Measurements from ENCODE around the gene CCSER1. TPM values are rescaled to one million over a fixed set of nuclear protein-coding genes. Genes with fewer than 3 reads are reported as not detected.

Gene CCSER1
- total and polyA plus RNA-seq, 4 donors, result 0.61 to 23.0 (median 3.8) TPM

GRCh38 chr4:90209922-90210321 is 82.7 kb downstream of the CCSER1 start:
- no peaks in the 10 kb centered on the region for H3K27me3 ChIP-seq (ENCODE audit: control insufficient read depth in 3 of 3, insufficient read depth in 3 of 3, low read length in 2 of 3)
- no peak overlapping the region for H3K4me3 ChIP-seq
- no peak overlapping the region for H3K27ac ChIP-seq (ENCODE audit: low read depth in 1 of 2, low read length in 1 of 2)
- no peaks in the 10 kb centered on the region for H3K9me3 ChIP-seq (ENCODE audit: control insufficient read depth in 4 of 4, insufficient read depth in 3 of 4, low read length in 3 of 4)
- DNase-seq, result peak in 2 of 3 donors; percentile 4 to 17
- no peaks in the 10 kb centered on the region for H3K4me1 ChIP-seq (ENCODE audit: control insufficient read depth in 5 of 5, insufficient read depth in 5 of 5, low read length in 5 of 5)
- WGBS, 2 donors, result 18 to 38% methylated on average over 1 of the region's 1 CpG
- H3K36me3 ChIP-seq (ENCODE audit: control insufficient read depth in 4 of 4, insufficient read depth in 4 of 4, low read length in 4 of 4), result no peaks in the 10 kb centered on the region
- no peak overlapping the region for H3K9ac ChIP-seq (ENCODE audit: insufficient read depth in 1 of 2, low read length in 2 of 2)
- no peak for ATAC-seq (ENCODE audit: insufficient read depth, low FRiP score)
- TF ChIP-seq CTCF (IDR thresholded peaks at IDR 0.05; ENCODE audit: control extremely low read depth, extremely low read depth), result no peak

DNA sequence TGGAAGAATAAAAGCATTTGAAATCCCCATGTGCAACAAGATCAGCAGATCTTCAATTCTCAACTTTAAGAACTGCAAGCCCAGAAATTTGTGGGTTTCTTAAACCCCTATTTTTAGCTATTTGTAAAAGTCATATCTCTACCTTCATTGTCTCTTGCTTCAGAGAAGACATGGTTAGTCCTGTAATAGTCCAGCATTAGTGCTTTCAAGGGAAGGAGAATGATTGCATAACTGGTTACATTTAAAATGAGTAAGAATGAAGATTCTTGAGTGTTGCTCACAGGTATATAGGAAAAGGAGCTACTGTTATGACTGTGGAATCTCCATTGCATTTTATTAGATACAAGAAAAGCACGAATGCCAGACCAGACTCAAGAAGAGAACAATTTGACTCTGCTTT is 84.0 kb downstream of the CCSER1 start:
- TF ChIP-seq CTCF (IDR thresholded peaks at IDR 0.05; ENCODE audit: control extremely low read depth, extremely low read depth), result no peak

GRCh38 chr4:90215286-90215685 is 88.1 kb downstream of the CCSER1 start:
- TF ChIP-seq CTCF (IDR thresholded peaks at IDR 0.05; ENCODE audit: control extremely low read depth, extremely low read depth), result no peak
- Histone ChIP-seq H3K4me1 (ENCODE audit: control insufficient read depth in 5 of 5, insufficient read depth in 5 of 5, low read length in 5 of 5) (peaks cover 0 to 4% (median 0%) of the 10 kb centered on the region in 5 donors), H3K9ac (ENCODE audit: insufficient read depth in 1 of 2, low read length in 2 of 2) (no peak overlapping the region), H3K36me3 (ENCODE audit: control insufficient read depth in 4 of 4, insufficient read depth in 4 of 4, low read length in 4 of 4) (no peaks in the 10 kb centered on the region), H3K4me3 (no peak overlapping the region), H3K9me3 (ENCODE audit: control insufficient read depth in 4 of 4, insufficient read depth in 3 of 4, low read length in 3 of 4) (no peaks in the 10 kb centered on the region), H3K27ac (ENCODE audit: low read depth in 1 of 2, low read length in 1 of 2) (no peak overlapping the region), H3K27me3 (ENCODE audit: control insufficient read depth in 3 of 3, insufficient read depth in 3 of 3, low read length in 2 of 3) (no peaks in the 10 kb centered on the region)
- no peak for ATAC-seq (ENCODE audit: insufficient read depth, low FRiP score)
- WGBS, 2 donors, result 20 to 22% methylated on average over 1 of the region's 1 CpG
- peak in 2 of 3 donors; percentile 5 to 30 for DNase-seq

More for the DNA sequence above, 84.0 kb downstream of the CCSER1 start:
- no peaks in the 10 kb centered on the region for H3K36me3 ChIP-seq (ENCODE audit: control insufficient read depth in 4 of 4, insufficient read depth in 4 of 4, low read length in 4 of 4)
- DNase-seq (no peak), ATAC-seq (ENCODE audit: insufficient read depth, low FRiP score) (no peak)
- peaks cover 0 to 4% (median 0%) of the 10 kb centered on the region in 5 donors for H3K4me1 ChIP-seq (ENCODE audit: control insufficient read depth in 5 of 5, insufficient read depth in 5 of 5, low read length in 5 of 5)
- H3K4me3 ChIP-seq, result no peak overlapping the region
- H3K27ac ChIP-seq (ENCODE audit: low read depth in 1 of 2, low read length in 1 of 2), result no peak overlapping the region
- no peak overlapping the region for H3K9ac ChIP-seq (ENCODE audit: insufficient read depth in 1 of 2, low read length in 2 of 2)
- no peaks in the 10 kb centered on the region for H3K27me3 ChIP-seq (ENCODE audit: control insufficient read depth in 3 of 3, insufficient read depth in 3 of 3, low read length in 2 of 3)
- 75 to 82% methylated on average over 1 of the region's 1 CpG for WGBS, 2 donors
- H3K9me3 ChIP-seq (ENCODE audit: control insufficient read depth in 4 of 4, insufficient read depth in 3 of 4, low read length in 3 of 4), result no peaks in the 10 kb centered on the region

GRCh38 chr4:90219822-90220221 is 92.6 kb downstream of the CCSER1 start:
- no peak overlapping the region for H3K9ac ChIP-seq (ENCODE audit: insufficient read depth in 1 of 2, low read length in 2 of 2)
- H3K9me3 ChIP-seq (ENCODE audit: control insufficient read depth in 4 of 4, insufficient read depth in 3 of 4, low read length in 3 of 4), result no peaks in the 10 kb centered on the region
- H3K27me3 ChIP-seq (ENCODE audit: control insufficient read depth in 3 of 3, insufficient read depth in 3 of 3, low read length in 2 of 3), result no peaks in the 10 kb centered on the region
- no peak overlapping the region for H3K4me3 ChIP-seq
- 93 to 96% methylated on average over 3 of the region's 3 CpGs for WGBS, 2 donors
- DNase-seq (no peak), ATAC-seq (ENCODE audit: insufficient read depth, low FRiP score) (no peak)
- H3K4me1 ChIP-seq (ENCODE audit: control insufficient read depth in 5 of 5, insufficient read depth in 5 of 5, low read length in 5 of 5), result peaks cover 0 to 4% (median 0%) of the 10 kb centered on the region in 5 donors
- no peaks in the 10 kb centered on the region for H3K36me3 ChIP-seq (ENCODE audit: control insufficient read depth in 4 of 4, insufficient read depth in 4 of 4, low read length in 4 of 4)
- no peak for TF ChIP-seq CTCF (IDR thresholded peaks at IDR 0.05; ENCODE audit: control extremely low read depth, extremely low read depth)
- no peak overlapping the region for H3K27ac ChIP-seq (ENCODE audit: low read depth in 1 of 2, low read length in 1 of 2)
